Ectodermal cell (in vitro differentiated cells): ENCODE measurements around the gene NCSTN.
A peak's percentile ranks its signal among the peaks of the same experiment; 100 is the strongest.

ENCODE experiments used
- H3K27ac ChIP-seq: 2 replicates; pipeline ENCODE4 v1.7.0; 2013; ENCODE audit warnings: mild to moderate bottlenecking, low read depth, low read length; ENCODE audit not compliant: insufficient read depth, poor library complexity, severe bottlenecking
- H3K27me3 ChIP-seq: 2 replicates; pipeline ENCODE4 v1.7.0; 2013; ENCODE audit warnings: mild to moderate bottlenecking, low read length; ENCODE audit not compliant: insufficient read depth, control insufficient read depth, poor library complexity, severe bottlenecking
- H3K36me3 ChIP-seq: one replicate; pipeline ENCODE4 v1.7.0; 2013; ENCODE audit warnings: low read length; ENCODE audit not compliant: control insufficient read depth, insufficient read depth
- H3K4me1 ChIP-seq: one replicate; pipeline ENCODE4 v1.7.0; 2013; ENCODE audit warnings: low read length; ENCODE audit not compliant: control insufficient read depth, insufficient read depth
- H3K4me3 ChIP-seq: 2 replicates; pipeline ENCODE4 v1.7.0; 2013; ENCODE audit warnings: low read depth, low read length, control low read depth; ENCODE audit not compliant: insufficient read depth
- H3K9me3 ChIP-seq: 2 replicates; pipeline ENCODE4 v1.7.0; 2013; ENCODE audit warnings: mild to moderate bottlenecking, low read length, moderate library complexity; ENCODE audit not compliant: control insufficient read depth
- WGBS, 2 experiments: methylation state at CpG; one replicate each; pipeline ENCODE4 v1.1.7; 2013; ENCODE audit warnings: missing lambda C conversion rate in 2 of 2; 5-methylcytosine and 5-hydroxymethylcytosine counted together

Gene NCSTN

GRCh38 chr1:160403244-160403643 lies 60.1 kb downstream of the NCSTN start:
- no peaks in the 10 kb centered on the region for H3K27me3 ChIP-seq
- WGBS, 2 experiments = 42 to 43% methylated on average over 3 of the region's 3 CpGs
- H3K36me3 ChIP-seq = peaks cover 7% of the 10 kb centered on the region
- peaks cover 77% of the 10 kb centered on the region for H3K4me1 ChIP-seq
- no peaks in the 10 kb centered on the region for H3K9me3 ChIP-seq
- no peak overlapping the region for H3K27ac ChIP-seq
- peak overlapping the region; percentile 83 for H3K4me3 ChIP-seq

GRCh38 chr1:160404094-160404493 lies 60.9 kb downstream of the NCSTN start:
- Histone ChIP-seq H3K36me3 (peaks cover 7% of the 10 kb centered on the region), H3K4me1 (peaks cover 77% of the 10 kb centered on the region), H3K27me3 (no peaks in the 10 kb centered on the region), H3K4me3 (peak overlapping the region; percentile 83), H3K9me3 (no peaks in the 10 kb centered on the region), H3K27ac (no peak overlapping the region)
- 90 to 97% methylated on average over 3 of the region's 3 CpGs for WGBS, 2 experiments

GRCh38 chr1:160405331-160405877 lies 62.2 kb downstream of the NCSTN start:
- H3K27me3 ChIP-seq = no peaks in the 10 kb centered on the region
- 95 to 99% methylated on average over 2 of the region's 2 CpGs for WGBS, 2 experiments
- H3K27ac ChIP-seq = no peak overlapping the region
- H3K4me1 ChIP-seq = peaks cover 81% of the 10 kb centered on the region
- no peak overlapping the region for H3K4me3 ChIP-seq
- peaks cover 7% of the 10 kb centered on the region for H3K36me3 ChIP-seq
- H3K9me3 ChIP-seq = no peaks in the 10 kb centered on the region

GRCh38 chr1:160406131-160406968 lies 63.2 kb downstream of the NCSTN start:
- H3K27ac ChIP-seq = no peak overlapping the region
- peaks cover 86% of the 10 kb centered on the region for H3K4me1 ChIP-seq
- H3K9me3 ChIP-seq = no peaks in the 10 kb centered on the region
- 87 to 91% methylated on average over 15 of the region's 15 CpGs for WGBS, 2 experiments
- H3K4me3 ChIP-seq = no peak overlapping the region
- peaks cover 7% of the 10 kb centered on the region for H3K36me3 ChIP-seq
- H3K27me3 ChIP-seq = no peaks in the 10 kb centered on the region

GRCh38 chr1:160407839-160408801 lies 64.9 kb downstream of the NCSTN start:
- H3K9me3 ChIP-seq = no peaks in the 10 kb centered on the region
- H3K4me1 ChIP-seq = peaks cover 94% of the 10 kb centered on the region
- H3K27ac ChIP-seq = no peak overlapping the region
- H3K27me3 ChIP-seq = no peaks in the 10 kb centered on the region
- H3K4me3 ChIP-seq = no peak overlapping the region
- WGBS, 2 experiments = 91 to 93% methylated on average over 12 of the region's 12 CpGs
- peaks cover 7% of the 10 kb centered on the region for H3K36me3 ChIP-seq
